ENCODE data around the gene PEPD.
A peak's percentile ranks its signal among the peaks of the same experiment; 100 is the strongest.

Gene PEPD

GRCh38 chr19:33377586-33378475 lies 143.8 kb downstream of the PEPD start:
- no peak for DNase-seq

GRCh38 chr19:33376941-33377557 lies 144.5 kb downstream of the PEPD start:
- no peak for DNase-seq

GRCh38 chr19:33376423-33376822 lies 145.2 kb downstream of the PEPD start:
- no peak for DNase-seq

- no peak for DNase-seq
These were observed 145.8 kb downstream of the PEPD start for GRCh38 chr19:33375837-33376159.

GRCh38 chr19:33375156-33375836 lies 146.3 kb downstream of the PEPD start:
- no peak for DNase-seq

GRCh38 chr19:33374236-33374714 lies 147.3 kb downstream of the PEPD start:
- DNase-seq, result no peak

- peak; percentile 93 for DNase-seq
These were observed 147.9 kb downstream of the PEPD start, which contains the start of gene CEBPG for GRCh38 chr19:33373453-33374235. Gene CEBPG, plus strand, starts transcription at chr19:33373709. Its CDS starts 5,531 bp downstream, at chr19:33379240.

GRCh38 chr19:33370783-33371182 lies 150.8 kb downstream of the PEPD start:
- DNase-seq, result no peak

GRCh38 chr19:33368074-33368864 lies 153.3 kb downstream of the PEPD start:
- DNase-seq, result no peak

GRCh38 chr19:33366897-33367296 lies 154.7 kb downstream of the PEPD start:
- DNase-seq, result no peak

- no peak for DNase-seq
These were observed 155.5 kb downstream of the PEPD start for GRCh38 chr19:33366127-33366526.

GRCh38 chr19:33365691-33366090 lies 155.9 kb downstream of the PEPD start:
- DNase-seq, result no peak

- DNase-seq, result no peak
These were observed 158.1 kb downstream of the PEPD start for GRCh38 chr19:33363476-33363875.

- no peak for DNase-seq
These were observed 158.9 kb downstream of the PEPD start for GRCh38 chr19:33362508-33363228.

- no peak for DNase-seq
These were observed 162.0 kb downstream of the PEPD start for GRCh38 chr19:33359581-33359980.

GRCh38 chr19:33358408-33358807 lies 163.2 kb downstream of the PEPD start:
- no peak for DNase-seq

- no peak for DNase-seq
These were observed 164.0 kb downstream of the PEPD start for GRCh38 chr19:33357556-33357955.

- DNase-seq, result no peak
These were observed 166.1 kb downstream of the PEPD start for GRCh38 chr19:33355535-33355934.

- no peak for DNase-seq
These were observed 170.9 kb downstream of the PEPD start for GRCh38 chr19:33350538-33351309.
